Fibroblast of villous mesenchyme (primary cell): ENCODE results near the gene FAM174B. TPM values are rescaled to one million over a fixed set of nuclear protein-coding genes. Genes with fewer than 3 reads are reported as not detected.

Experiments
- DNase-seq: peaks from one replicate; pipeline ENCODE4 v3.0.0-alpha.2; 2010; ENCODE audit warnings: low read depth
- H3K4me3 ChIP-seq: 2 replicates; pipeline ENCODE4 v1.5.1; 2011; ENCODE audit warnings: low read depth, mild to moderate bottlenecking, low read length
- CTCF ChIP-seq: IDR thresholded peaks from 2 replicates; pipeline ENCODE4 v1.5.1; 2012; ENCODE audit warnings: low read depth, mild to moderate bottlenecking, low read length; ENCODE audit not compliant: insufficient read depth
- total RNA-seq: library from RNA; depleted of rRNA; stranded (reverse); fragments of >200 nt; gene quantifications from 2 replicates; pipeline ENCODE4 v1.2.3, GENCODE V29; 2012

Gene FAM174B
- total RNA-seq, 1 donor = 3.9 TPM

GRCh38 chr15:92637626-92638025, 17.9 kb downstream of the FAM174B start:
- H3K4me3 ChIP-seq = no peak overlapping the region
- no peak for DNase-seq
- TF ChIP-seq CTCF = no peak

GRCh38 chr15:92636908-92637481, 18.6 kb downstream of the FAM174B start:
- TF ChIP-seq CTCF = no peak
- DNase-seq = no peak
- no peak overlapping the region for H3K4me3 ChIP-seq

GRCh38 chr15:92636401-92636907, 19.1 kb downstream of the FAM174B start:
- no peak overlapping the region for H3K4me3 ChIP-seq
- DNase-seq = no peak
- no peak for TF ChIP-seq CTCF

GRCh38 chr15:92634671-92635201, 20.8 kb downstream of the FAM174B start:
- TF ChIP-seq CTCF = no peak

GRCh38 chr15:92634060-92634459, 21.5 kb downstream of the FAM174B start:
- no peak for TF ChIP-seq CTCF
- no peak for DNase-seq

More at GRCh38 chr15:92634671-92635201, 20.8 kb downstream of the FAM174B start:
- H3K4me3 ChIP-seq = no peak overlapping the region
- DNase-seq = no peak

GRCh38 chr15:92633418-92633817, 22.2 kb downstream of the FAM174B start:
- no peak for TF ChIP-seq CTCF
- no peak for DNase-seq
- no peak overlapping the region for H3K4me3 ChIP-seq

More at GRCh38 chr15:92634060-92634459, 21.5 kb downstream of the FAM174B start:
- no peak overlapping the region for H3K4me3 ChIP-seq
